Muscle layer of duodenum (tissue), 2 donors: ENCODE results near the gene MRPL18.
"Not testable (repeated sequence)": the region's sequence is repeated elsewhere in the genome, so short reads cannot be mapped to it uniquely, and the experiment has no call there.

ENCODE experiments used
- H3K27ac ChIP-seq: one replicate; pipeline ENCODE4 v1.7.0; 2013; ENCODE audit warnings: mild to moderate bottlenecking, low read length
- H3K27me3 ChIP-seq: one replicate; pipeline ENCODE4 v1.7.0; 2013; ENCODE audit warnings: low read depth, mild to moderate bottlenecking, control low read depth, low read length
- H3K36me3 ChIP-seq, 2 donors: one replicate each; pipeline ENCODE4 v1.7.0; 2013; ENCODE audit warnings: low read length in 2 of 2, control low read depth in 1 of 2, mild to moderate bottlenecking in 1 of 2; ENCODE audit not compliant: insufficient read depth in 2 of 2, control insufficient read depth in 1 of 2
- H3K4me1 ChIP-seq, 2 donors: one replicate each; pipeline ENCODE4 v1.7.0; 2013; ENCODE audit warnings: low read length in 2 of 2, mild to moderate bottlenecking in 2 of 2, control low read depth in 1 of 2, moderate library complexity in 1 of 2; ENCODE audit not compliant: insufficient read depth in 2 of 2, control insufficient read depth in 1 of 2
- H3K4me3 ChIP-seq, 2 donors: one replicate each; pipeline ENCODE4 v1.7.0; 2013; ENCODE audit warnings: low read length in 2 of 2, low read depth in 1 of 2, mild to moderate bottlenecking in 1 of 2
- H3K9me3 ChIP-seq, 2 donors: one replicate each; pipeline ENCODE4 v1.7.0; 2013; ENCODE audit warnings: low read length in 2 of 2, control low read depth in 1 of 2, mild to moderate bottlenecking in 1 of 2; ENCODE audit not compliant: control insufficient read depth in 1 of 2
- donor health status: healthy.

The MRPL18 gene

GRCh38 chr6:159778131-159778530, 12.1 kb upstream of the MRPL18 start:
- Histone ChIP-seq H3K9me3 (no peaks in the 10 kb centered on the region), H3K27ac (no peak overlapping the region), H3K4me1 (no peaks in the 10 kb centered on the region), H3K27me3 (no peaks in the 10 kb centered on the region), H3K4me3 (no peak overlapping the region), H3K36me3 (peaks cover 58 to 65% of the 10 kb centered on the region in 2 donors)

- H3K27ac ChIP-seq: no peak overlapping the region
- no peak overlapping the region for H3K4me3 ChIP-seq
These were observed 11.6 kb upstream of the MRPL18 start for GRCh38 chr6:159778542-159779103.

GRCh38 chr6:159788276-159788675, 2.0 kb upstream of the MRPL18 start:
- Histone ChIP-seq H3K4me1 (peaks cover 22 to 47% of the 10 kb centered on the region in 2 donors), H3K27me3 (no peaks in the 10 kb centered on the region), H3K27ac (peak overlapping the region; percentile 73), H3K36me3 (peaks cover 28 to 33% of the 10 kb centered on the region in 2 donors), H3K4me3 (peak overlapping the region; percentile 96 to 97), H3K9me3 (no peaks in the 10 kb centered on the region)

More at GRCh38 chr6:159778542-159779103, 11.6 kb upstream of the MRPL18 start:
- Histone ChIP-seq H3K36me3 (peaks cover 61 to 69% of the 10 kb centered on the region in 2 donors), H3K9me3 (no peaks in the 10 kb centered on the region), H3K27me3 (no peaks in the 10 kb centered on the region), H3K4me1 (no peaks in the 10 kb centered on the region)

GRCh38 chr6:159788753-159789376, 1.4 kb upstream of the MRPL18 start:
- peak overlapping the region; percentile 73 for H3K27ac ChIP-seq
- H3K9me3 ChIP-seq: no peaks in the 10 kb centered on the region
- no peaks in the 10 kb centered on the region for H3K27me3 ChIP-seq
- peak overlapping the region; percentile 96 to 97 for H3K4me3 ChIP-seq
- peaks cover 22 to 27% of the 10 kb centered on the region in 2 donors for H3K36me3 ChIP-seq
- peaks cover 22 to 47% of the 10 kb centered on the region in 2 donors for H3K4me1 ChIP-seq

- peaks cover 20 to 22% of the 10 kb centered on the region in 2 donors for H3K36me3 ChIP-seq
These were observed 704 bp upstream of the MRPL18 start, which contains the start of gene TCP1 for GRCh38 chr6:159789377-159790148. Gene TCP1, minus strand, starts transcription at chr6:159789602. Its CDS starts 134 bp downstream, at chr6:159789468.

GRCh38 chr6:159790956-159791598, 810 bp downstream of the MRPL18 start:
- no peaks in the 10 kb centered on the region for H3K9me3 ChIP-seq
- peak overlapping the region; percentile 96 to 97 for H3K4me3 ChIP-seq
- H3K4me1 ChIP-seq: peaks cover 22 to 44% of the 10 kb centered on the region in 2 donors
- H3K27ac ChIP-seq: peak overlapping the region; percentile 98
- peaks cover 7 to 8% of the 10 kb centered on the region in 2 donors for H3K36me3 ChIP-seq
- no peaks in the 10 kb centered on the region for H3K27me3 ChIP-seq

More at GRCh38 chr6:159789377-159790148, 704 bp upstream of the MRPL18 start, which contains the start of gene TCP1:
- Histone ChIP-seq H3K4me3 (peak within 1 kb of the TSS; percentile 96 to 97), H3K4me1 (peaks cover 22 to 47% of the 10 kb centered on the region in 2 donors), H3K27ac (peak within 1 kb of the TSS; percentile 98), H3K9me3 (no peaks in the 10 kb centered on the region), H3K27me3 (no peaks in the 10 kb centered on the region)

GRCh38 chr6:159794976-159795375, 4.7 kb downstream of the MRPL18 start:
- not testable (repeated sequence) for H3K27me3 ChIP-seq, H3K27ac ChIP-seq, H3K9me3 ChIP-seq, H3K4me3 ChIP-seq
- Histone ChIP-seq H3K36me3 (peaks cover 24 to 36% of the 10 kb centered on the region in 2 donors), H3K4me1 (peaks cover 13 to 21% of the 10 kb centered on the region in 2 donors)

GRCh38 chr6:159797554-159797953, 7.3 kb downstream of the MRPL18 start:
- no peak overlapping the region for H3K4me3 ChIP-seq
- peaks cover 24 to 40% of the 10 kb centered on the region in 2 donors for H3K36me3 ChIP-seq
- no peaks in the 10 kb centered on the region for H3K27me3 ChIP-seq
- H3K4me1 ChIP-seq: peaks cover 0 to 3% of the 10 kb centered on the region in 2 donors
- no peak overlapping the region for H3K27ac ChIP-seq
- H3K9me3 ChIP-seq: no peaks in the 10 kb centered on the region

- Histone ChIP-seq H3K4me3 (no peak within 1 kb of the TSS), H3K4me1 (no peaks in the 10 kb centered on the region), H3K27ac (no peak within 1 kb of the TSS), H3K9me3 (no peaks in the 10 kb centered on the region), H3K27me3 (no peaks in the 10 kb centered on the region), H3K36me3 (peaks cover 24 to 40% of the 10 kb centered on the region in 2 donors)
These were observed 10.0 kb downstream of the MRPL18 start, which contains the start of gene PNLDC1 for GRCh38 chr6:159800141-159800865. Gene PNLDC1, plus strand, starts transcription at chr6:159800276. Its CDS starts 32 bp downstream, at chr6:159800308.

- Histone ChIP-seq H3K9me3 (no peaks in the 10 kb centered on the region), H3K4me1 (no peaks in the 10 kb centered on the region), H3K36me3 (peaks cover 24 to 33% of the 10 kb centered on the region in 2 donors), H3K4me3 (no peak overlapping the region), H3K27ac (no peak overlapping the region), H3K27me3 (no peaks in the 10 kb centered on the region)
These were observed 11.7 kb downstream of the MRPL18 start for GRCh38 chr6:159801935-159802334.
